ENCODE results near the gene SLC27A1.
"Not testable (repeated sequence)": the region's sequence is repeated elsewhere in the genome, so short reads cannot be mapped to it uniquely, and the experiment has no call there.

The SLC27A1 gene

DNA sequence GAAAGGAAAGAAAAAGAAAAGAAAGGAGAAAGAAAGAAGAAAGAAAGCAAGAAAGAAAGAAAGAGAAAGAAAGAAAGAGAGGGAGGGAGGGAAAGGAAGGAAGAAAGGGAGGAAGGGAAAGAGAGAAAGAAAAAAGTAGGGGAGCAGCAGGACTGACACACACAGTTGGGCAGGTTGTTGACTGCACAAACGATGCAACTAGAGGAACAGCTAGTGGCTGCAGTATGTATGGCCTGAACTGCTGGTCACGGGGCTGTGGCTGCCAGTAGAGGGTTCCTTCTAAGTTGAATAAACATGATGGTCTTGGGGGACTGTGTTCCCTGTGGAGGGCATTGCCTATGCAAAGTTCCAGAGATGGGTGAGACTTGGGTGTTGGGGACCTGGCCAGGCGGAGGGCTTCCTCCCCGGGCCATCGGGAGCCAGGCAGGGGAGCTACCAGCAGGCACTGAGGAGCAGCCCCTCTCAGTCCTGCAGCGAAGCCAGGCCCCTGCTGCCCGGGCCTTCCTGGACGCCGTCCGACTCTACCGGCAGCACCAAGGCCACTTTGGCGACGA lies 68.4 kb downstream of the SLC27A1 start:
- Histone ChIP-seq H3K36me3 (replicated peaks) (no peaks in the 10 kb centered on the region), H3K4me3 (peak overlapping the region; percentile 43), H3K4me1 (peaks cover 4% of the 10 kb centered on the region), H3K9me3 (no peaks in the 10 kb centered on the region), H3K27me3 (ENCODE audit: low read depth) (no peaks in the 10 kb centered on the region)
- peak in 1 of 2 experiments; percentile 31 for DNase-seq (ENCODE audit: low spot score in 2 of 2)
- in situ Hi-C loops (cut with MboI; ENCODE audit: low sequenced_read_pairs), result no loop called here

DNA sequence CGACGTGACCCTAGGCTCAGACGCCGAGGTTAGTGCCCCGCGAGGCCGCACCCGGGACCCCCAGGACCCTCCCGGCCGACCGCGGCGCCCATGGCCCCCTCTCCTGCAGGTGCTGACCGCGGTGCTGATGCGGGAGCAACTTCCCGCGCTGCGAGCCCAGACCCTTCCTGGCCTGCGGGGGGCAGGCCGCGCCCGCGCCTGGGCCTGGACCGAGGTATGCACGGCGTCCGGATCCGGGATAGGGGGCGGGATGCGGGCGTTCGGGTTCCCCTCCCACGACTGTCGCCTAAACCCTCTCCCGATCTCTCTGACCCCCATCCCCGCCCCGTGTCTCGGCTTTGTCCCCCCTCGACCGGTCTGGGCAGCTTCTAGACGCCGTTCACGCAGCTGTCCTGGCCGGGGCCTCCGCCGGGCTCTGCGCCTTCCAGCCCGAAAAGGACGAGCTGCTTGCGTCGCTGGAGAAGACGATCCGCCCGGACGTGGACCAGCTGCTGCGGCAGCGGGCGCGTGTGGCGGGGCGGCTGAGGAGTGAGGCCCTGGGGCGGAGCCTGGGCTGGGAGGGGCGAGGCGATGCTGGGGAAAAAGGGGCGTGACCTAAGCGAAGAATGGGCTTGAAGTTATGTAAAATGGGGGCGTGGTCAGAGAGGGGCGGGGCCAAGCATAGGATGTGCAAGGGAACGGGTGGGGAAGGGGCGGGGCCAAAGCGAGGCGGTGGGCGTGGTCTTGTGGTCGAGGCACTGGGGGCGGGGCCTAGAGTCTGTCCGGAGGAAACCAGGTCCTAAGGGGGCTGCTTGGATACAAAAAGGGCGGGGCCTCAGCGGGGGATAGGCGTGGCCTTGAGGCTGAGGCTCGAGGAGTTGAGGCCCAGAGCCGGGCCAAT lies 69.2 kb downstream of the SLC27A1 start:
- no peaks in the 10 kb centered on the region for H3K27me3 ChIP-seq (ENCODE audit: low read depth)
- no peaks in the 10 kb centered on the region for H3K36me3 ChIP-seq (replicated peaks)
- no peaks in the 10 kb centered on the region for H3K9me3 ChIP-seq
- H3K4me3 ChIP-seq, result peak overlapping the region; percentile 43
- in situ Hi-C loops (cut with MboI; ENCODE audit: low sequenced_read_pairs), result no loop called here
- peaks cover 4% of the 10 kb centered on the region for H3K4me1 ChIP-seq
- DNase-seq (ENCODE audit: low spot score in 2 of 2), result peak; percentile 96 to 100

DNA sequence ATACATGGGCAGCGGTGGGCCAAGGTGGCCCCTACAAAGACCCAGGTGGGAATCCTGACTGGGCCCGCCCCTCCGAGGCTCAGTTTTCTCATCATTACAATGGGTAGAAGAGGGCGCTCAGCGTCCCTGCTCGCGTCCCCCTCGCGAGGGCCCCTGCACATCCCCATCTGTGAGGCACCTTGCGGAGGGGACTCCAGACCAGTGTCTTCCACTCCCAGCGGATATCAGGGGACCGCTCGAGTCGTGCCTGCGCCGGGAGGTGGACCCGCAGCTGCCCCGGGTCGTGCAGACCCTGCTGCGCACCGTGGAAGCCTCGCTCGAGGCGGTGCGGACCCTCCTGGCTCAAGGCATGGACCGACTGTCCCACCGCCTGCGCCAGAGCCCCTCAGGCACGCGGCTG lies 69.8 kb downstream of the SLC27A1 start:
- DNase-seq (ENCODE audit: low spot score in 2 of 2), result no peak
- Histone ChIP-seq H3K27me3 (ENCODE audit: low read depth) (no peaks in the 10 kb centered on the region), H3K4me1 (peaks cover 4% of the 10 kb centered on the region), H3K4me3 (no peak overlapping the region), H3K9me3 (no peaks in the 10 kb centered on the region), H3K36me3 (replicated peaks) (no peaks in the 10 kb centered on the region)
- in situ Hi-C loops (cut with MboI; ENCODE audit: low sequenced_read_pairs), result no loop called here

DNA sequence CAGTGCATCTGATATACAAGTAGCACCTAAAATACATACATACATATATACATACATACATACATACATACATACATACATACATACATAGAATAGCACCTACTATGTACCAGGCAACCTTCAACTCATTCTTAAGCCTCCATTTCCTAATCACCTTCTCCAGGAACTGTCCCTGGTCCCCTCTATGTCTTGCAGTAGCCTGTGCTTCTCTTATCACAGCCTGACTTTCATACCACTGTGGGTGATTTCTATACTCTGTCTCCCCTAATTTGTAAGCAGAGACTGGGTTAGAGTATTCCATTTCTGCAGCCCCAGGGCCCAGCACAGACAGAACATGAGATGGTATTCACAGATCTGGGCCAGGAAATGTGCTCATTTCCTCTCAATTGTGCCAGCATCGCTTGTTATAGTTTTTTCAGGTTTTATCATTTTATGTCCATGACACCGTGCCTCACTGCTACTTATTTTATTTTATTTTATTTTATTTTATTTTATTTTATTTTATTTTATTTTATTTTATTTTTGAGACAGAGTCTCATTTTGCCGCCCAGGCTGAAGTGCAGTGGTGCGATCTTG lies 70.9 kb downstream of the SLC27A1 start:
- no peak for DNase-seq (ENCODE audit: low spot score in 2 of 2)
- H3K4me3 ChIP-seq, result no peak overlapping the region
- no peaks in the 10 kb centered on the region for H3K9me3 ChIP-seq
- no peaks in the 10 kb centered on the region for H3K27me3 ChIP-seq (ENCODE audit: low read depth)
- in situ Hi-C loops (cut with MboI; ENCODE audit: low sequenced_read_pairs), result no loop called here
- H3K4me1 ChIP-seq, result peaks cover 4% of the 10 kb centered on the region
- H3K36me3 ChIP-seq (replicated peaks), result no peaks in the 10 kb centered on the region

DNA sequence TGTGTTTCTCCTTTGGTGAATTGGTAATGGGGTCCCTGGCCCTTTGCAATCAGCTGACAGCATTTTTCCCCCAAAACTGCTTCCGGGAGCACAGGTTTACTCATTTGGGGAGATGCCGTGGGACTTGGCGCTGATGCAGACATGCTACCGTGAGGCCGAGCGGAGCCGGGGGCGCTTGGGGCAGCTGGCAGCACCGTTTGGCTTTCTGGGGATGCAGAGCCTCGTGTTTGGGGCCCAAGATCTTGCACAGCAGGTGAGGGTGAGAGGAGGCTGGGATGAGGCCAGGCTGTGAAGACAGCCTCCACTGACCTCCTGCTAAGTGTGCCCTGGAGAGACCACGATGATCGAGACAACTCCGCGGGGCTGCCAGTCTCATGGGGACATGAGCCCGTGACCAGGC lies 71.7 kb downstream of the SLC27A1 start:
- Histone ChIP-seq H3K36me3 (replicated peaks) (no peaks in the 10 kb centered on the region), H3K4me1 (peaks cover 4% of the 10 kb centered on the region), H3K4me3 (no peak overlapping the region), H3K27me3 (ENCODE audit: low read depth) (no peaks in the 10 kb centered on the region), H3K9me3 (no peaks in the 10 kb centered on the region)
- in situ Hi-C loops (cut with MboI; ENCODE audit: low sequenced_read_pairs), result no loop called here
- no peak for DNase-seq (ENCODE audit: low spot score in 2 of 2)

DNA sequence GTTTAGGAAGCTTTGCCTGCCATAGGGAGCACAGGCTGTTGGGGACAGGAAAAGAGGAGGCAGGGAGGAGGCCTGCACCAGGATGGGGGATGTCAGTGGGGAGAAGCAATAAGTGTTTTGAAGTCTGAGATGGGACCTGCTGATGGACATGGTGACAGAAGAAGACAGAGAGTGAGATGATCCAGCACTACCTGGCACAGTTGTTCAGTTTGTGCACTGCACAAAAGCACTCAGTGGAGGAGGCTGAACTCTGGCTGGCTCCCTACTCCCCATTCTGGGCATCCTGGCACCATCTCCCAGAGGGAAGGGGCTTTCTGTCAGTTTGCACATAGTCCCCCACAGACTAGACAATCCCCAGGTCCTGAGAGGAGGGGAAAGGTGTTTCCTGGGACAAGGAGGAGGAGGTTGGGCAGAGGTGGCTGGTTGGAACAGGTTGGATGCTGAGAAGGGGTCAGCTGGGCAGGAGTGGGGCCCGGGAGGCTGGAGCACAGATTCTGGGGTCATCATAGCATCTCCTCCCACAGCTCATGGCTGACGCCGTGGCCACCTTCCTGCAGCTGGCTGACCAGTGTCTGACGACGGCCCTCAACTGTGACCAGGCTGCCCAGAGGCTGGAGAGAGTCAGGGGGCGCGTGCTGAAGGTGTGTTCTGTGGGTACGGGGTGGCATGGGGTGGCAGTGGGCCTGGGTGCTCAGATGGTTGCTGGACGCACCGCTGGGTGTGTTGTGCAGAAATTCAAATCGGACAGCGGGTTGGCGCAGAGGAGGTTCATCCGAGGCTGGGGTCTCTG lies 72.7 kb downstream of the SLC27A1 start:
- Histone ChIP-seq H3K4me3 (no peak overlapping the region), H3K4me1 (peaks cover 4% of the 10 kb centered on the region), H3K9me3 (no peaks in the 10 kb centered on the region), H3K27me3 (ENCODE audit: low read depth) (no peaks in the 10 kb centered on the region), H3K36me3 (replicated peaks) (no peaks in the 10 kb centered on the region)
- DNase-seq (ENCODE audit: low spot score in 2 of 2), result no peak
- in situ Hi-C loops (cut with MboI; ENCODE audit: low sequenced_read_pairs), result no loop called here

DNA sequence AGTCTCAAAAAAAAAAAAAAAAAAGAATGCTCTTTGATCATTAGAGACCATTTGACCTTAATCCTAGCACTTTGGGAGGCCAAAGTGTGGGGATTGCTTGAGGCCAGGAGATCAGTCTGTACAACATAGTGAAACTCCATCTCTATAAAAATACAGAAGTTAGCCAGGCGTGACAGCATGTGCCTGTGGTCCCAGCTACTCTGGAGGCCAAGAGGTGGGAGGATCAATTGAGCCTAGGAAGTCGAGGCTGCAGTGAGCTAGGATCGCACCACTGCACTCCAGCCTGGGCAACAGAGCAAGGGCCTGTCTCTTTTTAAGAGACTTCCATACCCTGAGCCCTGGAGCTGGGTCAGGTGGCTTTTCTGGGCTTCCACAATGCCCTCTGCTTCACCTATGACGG lies 73.7 kb downstream of the SLC27A1 start:
- no peak for DNase-seq (ENCODE audit: low spot score in 2 of 2)
- Histone ChIP-seq H3K4me1 (peaks cover under 1% of the 10 kb centered on the region), H3K9me3 (no peaks in the 10 kb centered on the region), H3K27me3 (ENCODE audit: low read depth) (no peaks in the 10 kb centered on the region), H3K4me3 (no peak overlapping the region), H3K36me3 (replicated peaks) (no peaks in the 10 kb centered on the region)
- in situ Hi-C loops (cut with MboI; ENCODE audit: low sequenced_read_pairs), result no loop called here

DNA sequence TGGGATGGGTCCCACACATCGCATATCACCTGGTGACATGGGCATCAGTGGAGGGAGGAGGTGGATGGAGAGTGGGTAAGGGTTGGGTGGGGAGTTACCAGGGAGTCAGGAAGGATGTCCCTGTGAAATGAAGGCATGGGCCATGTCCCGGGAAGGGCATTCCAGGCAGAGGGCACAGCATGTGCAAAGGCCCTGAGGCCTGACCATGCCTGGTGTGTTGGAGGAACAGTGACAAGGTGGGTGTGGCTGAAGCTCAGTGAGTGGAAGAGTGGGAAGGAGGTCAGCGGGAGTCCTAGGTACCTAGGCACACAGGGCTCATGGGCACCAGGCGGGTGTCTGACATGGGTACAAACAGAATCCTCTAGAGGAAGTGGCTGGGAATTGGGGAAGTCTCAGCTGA lies 74.1 kb downstream of the SLC27A1 start:
- Histone ChIP-seq H3K9me3 (no peaks in the 10 kb centered on the region), H3K27me3 (ENCODE audit: low read depth) (no peaks in the 10 kb centered on the region), H3K4me3 (no peak overlapping the region), H3K4me1 (no peaks in the 10 kb centered on the region; the same call in 1 of the 2 replicates), H3K36me3 (replicated peaks) (no peaks in the 10 kb centered on the region)
- no peak for DNase-seq (ENCODE audit: low spot score in 2 of 2)
- in situ Hi-C loops (cut with MboI; ENCODE audit: low sequenced_read_pairs), result no loop called here

DNA sequence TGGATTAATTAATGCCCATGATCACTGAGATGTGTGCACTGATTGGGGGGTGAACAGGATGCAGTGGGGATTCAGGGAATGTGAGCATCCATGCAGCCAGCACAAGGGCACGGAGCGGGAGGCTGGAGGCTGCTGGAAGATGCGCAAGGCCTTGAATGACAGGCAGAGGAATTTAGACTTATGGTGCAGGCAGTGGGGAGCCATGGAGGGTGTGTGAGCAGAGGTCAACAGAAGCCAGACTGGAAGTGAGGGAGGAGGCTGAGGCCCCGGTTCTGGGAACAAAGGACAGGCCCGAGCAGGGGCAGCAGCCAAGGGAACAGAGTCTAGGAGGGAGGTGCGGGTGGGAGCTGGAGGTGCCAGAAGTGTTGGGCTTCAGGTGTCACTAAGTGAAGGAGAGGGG lies 77.8 kb downstream of the SLC27A1 start:
- in situ Hi-C loops (cut with MboI; ENCODE audit: low sequenced_read_pairs), result no loop called here
- no peak for DNase-seq (ENCODE audit: low spot score in 2 of 2)
- H3K36me3 ChIP-seq (replicated peaks), result no peaks in the 10 kb centered on the region
- H3K4me3 ChIP-seq, result no peak overlapping the region
- peaks cover 2% of the 10 kb centered on the region for H3K4me1 ChIP-seq
- H3K27me3 ChIP-seq (ENCODE audit: low read depth), result no peaks in the 10 kb centered on the region
- no peaks in the 10 kb centered on the region for H3K9me3 ChIP-seq

DNA sequence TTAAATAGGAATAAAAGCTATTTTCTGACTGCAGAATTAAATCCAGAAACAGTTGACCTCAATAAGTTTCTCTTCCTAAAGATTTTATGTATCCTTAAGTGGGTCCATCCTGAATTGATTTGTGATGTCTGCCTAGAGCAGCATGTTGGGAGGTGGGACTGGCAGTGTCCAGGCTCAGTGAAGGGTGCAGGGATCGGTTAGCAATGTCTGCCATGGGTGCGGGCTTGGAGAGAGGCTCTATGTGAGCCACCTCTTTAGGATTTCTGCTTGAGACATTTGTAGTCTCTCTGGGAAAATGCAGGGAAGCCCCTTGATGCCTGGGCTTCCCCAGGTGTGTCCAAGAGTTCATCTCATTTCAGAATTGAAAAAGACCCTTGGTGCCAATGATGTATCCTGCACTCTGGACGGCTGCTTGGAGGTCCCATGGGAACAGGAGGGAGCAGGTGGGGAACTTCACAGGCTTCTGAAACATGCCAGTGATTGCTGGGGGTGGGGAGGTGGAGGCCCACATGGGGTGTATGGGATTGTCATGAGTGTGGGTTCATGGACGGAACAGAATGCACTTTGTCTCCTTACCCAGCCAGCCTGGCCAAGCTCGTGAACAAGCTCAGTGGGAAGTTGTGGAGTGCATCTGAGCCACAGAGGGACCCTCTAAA lies 78.9 kb downstream of the SLC27A1 start:
- no peak for DNase-seq (ENCODE audit: low spot score in 2 of 2)
- in situ Hi-C loops (cut with MboI; ENCODE audit: low sequenced_read_pairs), result no loop called here
- no peaks in the 10 kb centered on the region for H3K9me3 ChIP-seq
- H3K4me1 ChIP-seq, result peaks cover 8% of the 10 kb centered on the region
- no peaks in the 10 kb centered on the region for H3K36me3 ChIP-seq (replicated peaks)
- H3K27me3 ChIP-seq (ENCODE audit: low read depth), result no peaks in the 10 kb centered on the region
- no peak overlapping the region for H3K4me3 ChIP-seq

DNA sequence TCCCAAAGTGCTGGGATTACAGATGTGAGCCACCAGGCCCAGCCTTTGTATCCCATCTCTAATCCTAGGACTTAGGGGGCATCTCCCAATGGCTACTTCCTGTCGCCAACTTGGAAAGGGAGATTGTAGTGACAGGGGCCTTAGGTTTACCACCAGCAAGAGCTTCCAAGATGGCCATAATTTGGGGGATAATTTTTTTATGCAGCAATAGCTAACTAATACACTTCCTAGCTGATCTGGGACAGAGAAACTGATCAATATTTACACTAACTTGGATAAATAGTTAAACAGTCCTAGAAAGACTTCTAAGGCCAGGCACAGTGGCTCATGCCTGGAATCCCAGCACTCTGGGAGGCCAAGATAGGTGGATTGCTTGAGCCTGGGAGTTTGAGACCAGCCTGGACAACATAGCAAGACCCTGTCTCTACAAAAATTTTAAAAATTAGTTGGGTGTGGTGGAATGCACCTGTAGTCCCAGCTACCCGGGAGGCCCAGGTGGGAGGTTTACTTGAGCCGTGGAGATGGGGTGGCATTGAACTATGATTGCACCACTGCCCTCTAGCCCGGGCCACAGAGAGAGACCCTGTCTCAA lies 79.8 kb downstream of the SLC27A1 start:
- no peak for DNase-seq (ENCODE audit: low spot score in 2 of 2)
- H3K4me1 ChIP-seq, result peaks cover 8% of the 10 kb centered on the region
- H3K36me3 ChIP-seq (replicated peaks), result no peaks in the 10 kb centered on the region
- H3K9me3 ChIP-seq, result no peaks in the 10 kb centered on the region
- H3K4me3 ChIP-seq, result no peak overlapping the region
- no peaks in the 10 kb centered on the region for H3K27me3 ChIP-seq (ENCODE audit: low read depth)
- in situ Hi-C loops (cut with MboI; ENCODE audit: low sequenced_read_pairs), result no loop called here

DNA sequence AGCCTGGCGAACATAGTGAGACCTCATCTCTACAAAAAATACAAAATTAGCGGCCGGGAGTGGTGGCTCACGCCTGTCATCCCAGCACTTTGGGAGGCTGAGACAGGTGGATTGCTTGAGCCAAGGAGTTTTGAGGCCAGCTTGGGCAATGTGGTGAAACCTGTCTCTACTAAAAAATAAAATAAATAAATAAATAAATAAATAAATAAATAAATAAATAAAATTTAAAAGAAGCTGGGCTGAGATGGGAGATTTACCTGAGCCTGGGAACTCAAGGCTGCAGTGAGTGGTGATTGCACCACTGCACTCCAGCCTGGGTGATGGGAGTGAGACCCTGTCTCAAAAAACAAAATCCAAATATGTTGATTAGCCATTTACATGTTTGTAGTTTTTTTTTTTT lies 82.4 kb downstream of the SLC27A1 start:
- H3K9me3 ChIP-seq; in situ Hi-C loops (cut with MboI; ENCODE audit: low sequenced_read_pairs); DNase-seq (ENCODE audit: low spot score in 2 of 2); H3K4me3 ChIP-seq; H3K36me3 ChIP-seq (replicated peaks); H3K27me3 ChIP-seq (ENCODE audit: low read depth): not testable (repeated sequence)
- peaks cover 12% of the 10 kb centered on the region for H3K4me1 ChIP-seq

DNA sequence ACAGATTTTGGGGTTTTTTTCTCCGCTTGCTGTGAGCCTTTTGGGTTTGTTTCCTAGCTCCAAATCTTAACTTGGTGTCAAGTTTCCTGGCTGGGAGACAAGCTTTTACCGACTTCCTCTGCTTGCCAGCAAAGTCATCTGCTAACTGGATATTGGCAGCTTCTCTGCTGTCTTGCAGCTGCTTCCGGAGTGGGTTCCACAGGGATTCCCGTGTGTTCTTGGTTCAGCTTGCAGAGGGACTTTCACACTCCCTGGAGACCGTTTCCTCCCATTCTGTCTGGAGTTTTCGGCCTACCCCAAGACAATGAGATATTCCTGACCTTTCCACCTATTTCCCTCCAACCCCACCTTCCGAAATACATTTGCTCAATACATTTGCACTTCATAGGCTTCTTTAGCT lies 82.9 kb downstream of the SLC27A1 start:
- Histone ChIP-seq H3K4me3 (no peak overlapping the region), H3K4me1 (peaks cover 12% of the 10 kb centered on the region), H3K9me3 (no peaks in the 10 kb centered on the region), H3K36me3 (replicated peaks) (peaks cover 9% of the 10 kb centered on the region), H3K27me3 (ENCODE audit: low read depth) (no peaks in the 10 kb centered on the region)
- peak in 1 of 2 experiments; percentile 38 for DNase-seq (ENCODE audit: low spot score in 2 of 2)
- in situ Hi-C loops (cut with MboI; ENCODE audit: low sequenced_read_pairs), result no loop called here
